Large intestine (tissue), 1 donor: ENCODE results near the gene MAPK11. TPM values are rescaled to one million over a fixed set of nuclear protein-coding genes. Genes with fewer than 3 reads are reported as not detected.

Source experiments
- polyA plus RNA-seq: library from polyadenylated mRNA; unstranded; fragments of 120-200 nt; gene quantifications from one replicate; pipeline ENCODE4 v1.2.1, GENCODE V29; 2013

Gene MAPK11
- polyA plus RNA-seq, 1 donor = 5.1 TPM

Other genes starting within 250 kb of the MAPK11 start
- gene TTLL8, start 212.1 kb downstream of the MAPK11 start, polyA plus RNA-seq = not detected
- gene MLC1, start 185.0 kb downstream of the MAPK11 start, polyA plus RNA-seq = 0.57 TPM
- gene MOV10L1, start 180.4 kb downstream of the MAPK11 start, polyA plus RNA-seq = 2.3 TPM
- gene PANX2, start 99.6 kb downstream of the MAPK11 start, polyA plus RNA-seq = 0.55 TPM
- 41.3 TPM for gene TRABD, start 84.5 kb downstream of the MAPK11 start, polyA plus RNA-seq
- gene SELENOO, start 69.4 kb downstream of the MAPK11 start, polyA plus RNA-seq = 44.4 TPM
- gene TUBGCP6, start 25.4 kb downstream of the MAPK11 start, polyA plus RNA-seq = 38.5 TPM
- 55.5 TPM for gene HDAC10, start 19.1 kb downstream of the MAPK11 start, polyA plus RNA-seq
- gene MAPK12, start 8.7 kb downstream of the MAPK11 start, polyA plus RNA-seq = 7.6 TPM
- gene PLXNB2, start 37.3 kb upstream of the MAPK11 start, polyA plus RNA-seq = 65.0 TPM
- gene DENND6B, start 56.6 kb upstream of the MAPK11 start, polyA plus RNA-seq = 7.1 TPM
- 46.9 TPM for gene PPP6R2, start 72.9 kb upstream of the MAPK11 start, polyA plus RNA-seq
- 37.5 TPM for gene SBF1, start 204.7 kb upstream of the MAPK11 start, polyA plus RNA-seq
- gene ADM2, start 211.2 kb upstream of the MAPK11 start, polyA plus RNA-seq = 11.2 TPM
- 0.60 TPM for gene MIOX, start 216.5 kb upstream of the MAPK11 start, polyA plus RNA-seq
- 48.8 TPM for gene LMF2, start 237.3 kb upstream of the MAPK11 start, polyA plus RNA-seq
- 31.2 TPM for gene NCAPH2, start 237.8 kb upstream of the MAPK11 start, polyA plus RNA-seq